ENCODE results near the gene FARS2. TPM values are rescaled to one million over a fixed set of nuclear protein-coding genes. Genes with fewer than 3 reads are reported as not detected.

The FARS2 gene
- total RNA-seq, 2 donors from 2014 or later, result 16.2 to 18.3 TPM

GRCh38 chr6:5219011-5219691 is 42.2 kb upstream of the FARS2 start:
- TF ChIP-seq, protein P1, sequence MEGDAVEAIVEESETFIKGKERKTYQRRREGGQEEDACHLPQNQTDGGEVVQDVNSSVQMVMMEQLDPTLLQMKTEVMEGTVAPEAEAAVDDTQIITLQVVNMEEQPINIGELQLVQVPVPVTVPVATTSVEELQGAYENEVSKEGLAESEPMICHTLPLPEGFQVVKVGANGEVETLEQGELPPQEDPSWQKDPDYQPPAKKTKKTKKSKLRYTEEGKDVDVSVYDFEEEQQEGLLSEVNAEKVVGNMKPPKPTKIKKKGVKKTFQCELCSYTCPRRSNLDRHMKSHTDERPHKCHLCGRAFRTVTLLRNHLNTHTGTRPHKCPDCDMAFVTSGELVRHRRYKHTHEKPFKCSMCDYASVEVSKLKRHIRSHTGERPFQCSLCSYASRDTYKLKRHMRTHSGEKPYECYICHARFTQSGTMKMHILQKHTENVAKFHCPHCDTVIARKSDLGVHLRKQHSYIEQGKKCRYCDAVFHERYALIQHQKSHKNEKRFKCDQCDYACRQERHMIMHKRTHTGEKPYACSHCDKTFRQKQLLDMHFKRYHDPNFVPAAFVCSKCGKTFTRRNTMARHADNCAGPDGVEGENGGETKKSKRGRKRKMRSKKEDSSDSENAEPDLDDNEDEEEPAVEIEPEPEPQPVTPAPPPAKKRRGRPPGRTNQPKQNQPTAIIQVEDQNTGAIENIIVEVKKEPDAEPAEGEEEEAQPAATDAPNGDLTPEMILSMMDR (conservative IDR thresholded peaks at IDR 0.05), result no peak
- H3K27ac Mint-ChIP-seq, result no peak overlapping the region
- H3K4me3 Mint-ChIP-seq, result no peak overlapping the region
- 92 to 100% methylated on average over 1 to 5 of the region's 5 CpGs for WGBS, 2 experiments (ENCODE audit: insufficient coverage in 1 of 2, insufficient read length in 1 of 2)
- no peaks in the 10 kb centered on the region for H3K36me3 Mint-ChIP-seq (ENCODE audit: low read depth)
- no peaks in the 10 kb centered on the region for H3K27me3 Mint-ChIP-seq (ENCODE audit: insufficient read depth)
- no peak overlapping the region for H3K4me3 ChIP-seq (ENCODE audit: low read length)
- H3K9ac ChIP-seq (ENCODE audit: extremely low read depth, low read length, poor library complexity, severe bottlenecking), result no peak overlapping the region
- no peak for DNase-seq
- H3K27ac ChIP-seq (ENCODE audit: low read depth, low read length), result no peak overlapping the region
- no peaks in the 10 kb centered on the region for H3K27me3 ChIP-seq (ENCODE audit: control insufficient read depth, insufficient read depth, low read length, poor library complexity, severe bottlenecking)
- H3K9me3 ChIP-seq (ENCODE audit: control insufficient read depth, low read length), result no peaks in the 10 kb centered on the region
- no peaks in the 10 kb centered on the region for H3K4me1 Mint-ChIP-seq
- peaks cover 15% of the 10 kb centered on the region for H3K36me3 ChIP-seq (ENCODE audit: control insufficient read depth, insufficient read depth, low read length)
- no peaks in the 10 kb centered on the region for H3K9me3 Mint-ChIP-seq
- H3K4me1 ChIP-seq (ENCODE audit: control insufficient read depth, insufficient read depth, low read length), result no peaks in the 10 kb centered on the region

GRCh38 chr6:5220443-5220842 is 40.9 kb upstream of the FARS2 start:
- H3K27me3 Mint-ChIP-seq (ENCODE audit: insufficient read depth), result no peaks in the 10 kb centered on the region
- H3K4me1 Mint-ChIP-seq, result no peaks in the 10 kb centered on the region
- H3K36me3 Mint-ChIP-seq (ENCODE audit: low read depth), result no peaks in the 10 kb centered on the region
- TF ChIP-seq, protein P1 (conservative IDR thresholded peaks at IDR 0.05), result no peak
- DNase-seq, result no peak
- H3K4me1 ChIP-seq (ENCODE audit: control insufficient read depth, insufficient read depth, low read length), result no peaks in the 10 kb centered on the region
- H3K27ac Mint-ChIP-seq, result no peak overlapping the region
- peaks cover 12% of the 10 kb centered on the region for H3K36me3 ChIP-seq (ENCODE audit: control insufficient read depth, insufficient read depth, low read length)
- H3K27me3 ChIP-seq (ENCODE audit: control insufficient read depth, insufficient read depth, low read length, poor library complexity, severe bottlenecking), result no peaks in the 10 kb centered on the region
- H3K9ac ChIP-seq (ENCODE audit: extremely low read depth, low read length, poor library complexity, severe bottlenecking), result no peak overlapping the region
- H3K9me3 Mint-ChIP-seq, result no peaks in the 10 kb centered on the region
- no peaks in the 10 kb centered on the region for H3K9me3 ChIP-seq (ENCODE audit: control insufficient read depth, low read length)
- no peak overlapping the region for H3K27ac ChIP-seq (ENCODE audit: low read depth, low read length)
- no peak overlapping the region for H3K4me3 Mint-ChIP-seq
- 88% methylated on average over 1 of the region's 1 CpG; no CpG with 5 or more reads in 1 of the 2 experiments for WGBS, 2 experiments (ENCODE audit: insufficient coverage in 1 of 2, insufficient read length in 1 of 2)
- no peak overlapping the region for H3K4me3 ChIP-seq (ENCODE audit: low read length)

DNA sequence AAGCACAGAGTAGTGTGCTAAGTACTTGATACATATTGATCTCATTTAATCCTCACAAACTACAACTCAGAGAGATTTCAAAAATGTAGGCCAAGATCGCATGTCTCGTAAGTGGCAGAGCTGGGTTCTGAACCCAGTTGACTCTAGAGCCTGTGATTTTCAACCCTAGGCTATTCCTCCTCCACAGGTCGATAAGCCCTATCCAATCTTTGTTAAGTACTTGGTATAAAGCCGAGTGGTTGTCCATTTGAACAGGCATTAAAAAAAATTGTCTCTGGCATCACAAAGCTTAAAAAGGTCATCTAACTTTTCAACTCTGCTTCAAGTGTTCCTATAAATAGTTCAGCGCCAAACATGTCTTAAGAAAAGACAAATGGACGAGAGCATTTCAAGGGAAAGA is 38.0 kb upstream of the FARS2 start:
- Histone ChIP-seq H3K36me3 (ENCODE audit: control insufficient read depth, insufficient read depth, low read length) (peaks cover 4% of the 10 kb centered on the region), H3K9ac (ENCODE audit: extremely low read depth, low read length, poor library complexity, severe bottlenecking) (no peak overlapping the region), H3K27me3 (ENCODE audit: control insufficient read depth, insufficient read depth, low read length, poor library complexity, severe bottlenecking) (no peaks in the 10 kb centered on the region), H3K4me1 (ENCODE audit: control insufficient read depth, insufficient read depth, low read length) (no peaks in the 10 kb centered on the region), H3K9me3 (ENCODE audit: control insufficient read depth, low read length) (no peaks in the 10 kb centered on the region), H3K27ac (ENCODE audit: low read depth, low read length) (no peak overlapping the region), H3K4me3 (ENCODE audit: low read length) (no peak overlapping the region)
- H3K4me3 Mint-ChIP-seq, result no peak overlapping the region
- TF ChIP-seq, protein P1 (conservative IDR thresholded peaks at IDR 0.05), result no peak
- DNase-seq, result no peak
- no peak overlapping the region for H3K27ac Mint-ChIP-seq
- peaks cover 4% of the 10 kb centered on the region for H3K36me3 Mint-ChIP-seq (ENCODE audit: low read depth)
- no peaks in the 10 kb centered on the region for H3K27me3 Mint-ChIP-seq (ENCODE audit: insufficient read depth)
- 92 to 96% methylated on average over 5 to 6 of the region's 6 CpGs for WGBS, 2 experiments (ENCODE audit: insufficient coverage in 1 of 2, insufficient read length in 1 of 2)
- H3K9me3 Mint-ChIP-seq, result no peaks in the 10 kb centered on the region
- H3K4me1 Mint-ChIP-seq, result no peaks in the 10 kb centered on the region
